ENCODE data around the gene ARL6IP4.
"Not testable (repeated sequence)": the region's sequence is repeated elsewhere in the genome, so short reads cannot be mapped to it uniquely, and the experiment has no call there.

The ARL6IP4 gene

GRCh38 chr12:123011701-123012100, 31.2 kb downstream of the ARL6IP4 start:
- no peak for DNase-seq (ENCODE audit: low read depth)

- DNase-seq (ENCODE audit: low read depth) = no peak
These were observed 33.0 kb downstream of the ARL6IP4 start for GRCh38 chr12:123013185-123014095.

GRCh38 chr12:123014473-123014872, 34.0 kb downstream of the ARL6IP4 start:
- not testable (repeated sequence) for DNase-seq (ENCODE audit: low read depth)

- no peak for DNase-seq (ENCODE audit: low read depth)
These were observed 37.3 kb downstream of the ARL6IP4 start for GRCh38 chr12:123017753-123018152.

- no peak for DNase-seq (ENCODE audit: low read depth)
These were observed 39.3 kb downstream of the ARL6IP4 start for GRCh38 chr12:123019841-123020138.

GRCh38 chr12:123021688-123022604, 41.5 kb downstream of the ARL6IP4 start:
- no peak for DNase-seq (ENCODE audit: low read depth)

GRCh38 chr12:123022846-123023245, 42.4 kb downstream of the ARL6IP4 start:
- no peak for DNase-seq (ENCODE audit: low read depth)

GRCh38 chr12:123024819-123025391, 44.4 kb downstream of the ARL6IP4 start:
- no peak for DNase-seq (ENCODE audit: low read depth)

GRCh38 chr12:123026094-123026853, 45.8 kb downstream of the ARL6IP4 start:
- no peak for DNase-seq (ENCODE audit: low read depth)

GRCh38 chr12:123027726-123028445, 47.4 kb downstream of the ARL6IP4 start:
- DNase-seq (ENCODE audit: low read depth) = no peak

- DNase-seq (ENCODE audit: low read depth) = no peak
These were observed 48.0 kb downstream of the ARL6IP4 start for GRCh38 chr12:123028475-123028874.

- no peak for DNase-seq (ENCODE audit: low read depth)
These were observed 49.1 kb downstream of the ARL6IP4 start for GRCh38 chr12:123029550-123029949.

- DNase-seq (ENCODE audit: low read depth) = no peak
These were observed 50.2 kb downstream of the ARL6IP4 start for GRCh38 chr12:123030686-123031085.

GRCh38 chr12:123031171-123031845, 50.8 kb downstream of the ARL6IP4 start:
- DNase-seq (ENCODE audit: low read depth) = no peak

Data from activated T-helper 1 cell treated with Interleukin-2 at 50 U/mL for 16 hours (primary cell).